ENCODE results near the gene RNF31. TPM values are rescaled to one million over a fixed set of nuclear protein-coding genes. Genes with fewer than 3 reads are reported as not detected.
A peak's percentile ranks its signal among the peaks of the same experiment; 100 is the strongest.

Gene RNF31
- total RNA-seq, 2 experiments from 2014 or later = 37.8 to 57.8 TPM

- intact Hi-C loops (cut with micrococcal nuclease; ENCODE audit: unreplicated experiment) = no loop called here
- no peaks in the 10 kb centered on the region for H4K20me1 ChIP-seq (ENCODE audit: insufficient read depth, low read length)
- peaks cover 33% of the 10 kb centered on the region for H3K4me1 ChIP-seq (ENCODE audit: insufficient read depth, low read length, poor library complexity, severe bottlenecking)
- no peak for TF ChIP-seq EZH2phosphoT487 (IDR thresholded peaks at IDR 0.05; ENCODE audit: borderline replicate concordance, low read depth, low read length)
- TF ChIP-seq CTCF (conservative IDR thresholded peaks at IDR 0.05; ENCODE audit: low read length) = no peak
- CTCF ChIA-PET (ENCODE audit: unreplicated experiment) = interaction anchor here (0.6 kb wide), 1 partner anchor 8 kb away, joined by 4 read pairs; no protein-coding TSS in a partner anchor
- no peaks in the 10 kb centered on the region for H3K9me2 ChIP-seq (ENCODE audit: insufficient read depth, low read length)
- POLR2A ChIA-PET = interaction anchor here (1.4 to 2.8 kb wide), 2 partner anchors 15 to 16 kb away, joined by 5 to 11 read pairs; partner anchors contain the start of genes PSME2 and RNF31
- peaks cover under 1% of the 10 kb centered on the region; the same call in 1 of the 2 replicates for H3K36me3 ChIP-seq (ENCODE audit: insufficient read depth, low read length)
- H3K4me3 ChIP-seq (ENCODE audit: low read depth, low read length, poor library complexity, severe bottlenecking) = no peak overlapping the region
- H3K9me3 ChIP-seq (ENCODE audit: low read length) = no peaks in the 10 kb centered on the region
- H3K27ac ChIP-seq (ENCODE audit: low read depth, low read length, poor library complexity, severe bottlenecking) = no peak overlapping the region
- no peaks in the 10 kb centered on the region for H3K79me2 ChIP-seq (ENCODE audit: insufficient read depth, low read depth, low read length)
- peak overlapping the region; percentile 38; the same call in 1 of the 2 replicates for H2AFZ ChIP-seq (ENCODE audit: low read length)
- no TSS peak for BruUV-seq (replicated peaks)
- H3K4me2 ChIP-seq (ENCODE audit: low read length) = peak overlapping the region; percentile 6; the same call in 1 of the 2 replicates
- no peak for DNase-seq (ENCODE audit: low spot score)
These were observed 15.1 kb upstream of the RNF31 start for GRCh38 chr14:24132061-24132685.

- TF ChIP-seq CTCF (conservative IDR thresholded peaks at IDR 0.05; ENCODE audit: low read length) = no peak
- POLR2A ChIA-PET = interaction anchor here (0.7 to 2.8 kb wide), 5 partner anchors 14 to 23 kb away, joined by 4 to 11 read pairs (median 5); partner anchors contain the start of genes DCAF11, PSME2 and RNF31
- H3K4me3 ChIP-seq (ENCODE audit: low read depth, low read length, poor library complexity, severe bottlenecking) = no peak overlapping the region
- no peaks in the 10 kb centered on the region for H4K20me1 ChIP-seq (ENCODE audit: insufficient read depth, low read length)
- no peaks in the 10 kb centered on the region for H3K79me2 ChIP-seq (ENCODE audit: insufficient read depth, low read depth, low read length)
- no TSS peak for BruUV-seq (replicated peaks)
- H3K36me3 ChIP-seq (ENCODE audit: insufficient read depth, low read length) = peaks cover 8% of the 10 kb centered on the region
- CTCF ChIA-PET (ENCODE audit: unreplicated experiment) = no interaction called here
- H3K4me2 ChIP-seq (ENCODE audit: low read length) = no peak overlapping the region
- H3K9me3 ChIP-seq (ENCODE audit: low read length) = no peaks in the 10 kb centered on the region
- no peak overlapping the region for H3K27ac ChIP-seq (ENCODE audit: low read depth, low read length, poor library complexity, severe bottlenecking)
- DNase-seq (ENCODE audit: low spot score) = no peak
- peaks cover 32% of the 10 kb centered on the region for H3K4me1 ChIP-seq (ENCODE audit: insufficient read depth, low read length, poor library complexity, severe bottlenecking)
- intact Hi-C loops (cut with micrococcal nuclease; ENCODE audit: unreplicated experiment) = no loop called here
- H2AFZ ChIP-seq (ENCODE audit: low read length) = no peak overlapping the region
- no peaks in the 10 kb centered on the region for H3K9me2 ChIP-seq (ENCODE audit: insufficient read depth, low read length)
These were observed 14.3 kb upstream of the RNF31 start for GRCh38 chr14:24132976-24133375.

GRCh38 chr14:24133735-24134134, 13.6 kb upstream of the RNF31 start:
- Histone ChIP-seq H4K20me1 (ENCODE audit: insufficient read depth, low read length) (no peaks in the 10 kb centered on the region), H3K79me2 (ENCODE audit: insufficient read depth, low read depth, low read length) (peaks cover 2% of the 10 kb centered on the region; the same call in 1 of the 2 replicates), H3K4me3 (ENCODE audit: low read depth, low read length, poor library complexity, severe bottlenecking) (no peak overlapping the region), H3K4me1 (ENCODE audit: insufficient read depth, low read length, poor library complexity, severe bottlenecking) (peaks cover 30% of the 10 kb centered on the region), H2AFZ (ENCODE audit: low read length) (no peak overlapping the region), H3K27ac (ENCODE audit: low read depth, low read length, poor library complexity, severe bottlenecking) (no peak overlapping the region), H3K36me3 (ENCODE audit: insufficient read depth, low read length) (peaks cover 16% of the 10 kb centered on the region), H3K4me2 (ENCODE audit: low read length) (no peak overlapping the region), H3K9me2 (ENCODE audit: insufficient read depth, low read length) (no peaks in the 10 kb centered on the region), H3K9me3 (ENCODE audit: low read length) (no peaks in the 10 kb centered on the region)
- intact Hi-C loops (cut with micrococcal nuclease; ENCODE audit: unreplicated experiment) = no loop called here
- ChIA-PET CTCF (ENCODE audit: unreplicated experiment) (no interaction called here), POLR2A (interaction anchor here (0.7 to 2.8 kb wide), 5 partner anchors 16 to 813 kb away, joined by 4 to 11 read pairs (median 4); partner anchors contain the start of gene DCAF11)
- no peak for DNase-seq (ENCODE audit: low spot score)
- BruUV-seq (replicated peaks) = no TSS peak
- TF ChIP-seq CTCF (conservative IDR thresholded peaks at IDR 0.05; ENCODE audit: low read length) = peak; percentile 23; the same call in 1 of the 2 replicates
- no peak for TF ChIP-seq EZH2phosphoT487 (IDR thresholded peaks at IDR 0.05; ENCODE audit: borderline replicate concordance, low read depth, low read length)

Measured in OCI-LY7 (cell line).